ENCODE measurements around the gene SFMBT2.

The SFMBT2 gene

DNA sequence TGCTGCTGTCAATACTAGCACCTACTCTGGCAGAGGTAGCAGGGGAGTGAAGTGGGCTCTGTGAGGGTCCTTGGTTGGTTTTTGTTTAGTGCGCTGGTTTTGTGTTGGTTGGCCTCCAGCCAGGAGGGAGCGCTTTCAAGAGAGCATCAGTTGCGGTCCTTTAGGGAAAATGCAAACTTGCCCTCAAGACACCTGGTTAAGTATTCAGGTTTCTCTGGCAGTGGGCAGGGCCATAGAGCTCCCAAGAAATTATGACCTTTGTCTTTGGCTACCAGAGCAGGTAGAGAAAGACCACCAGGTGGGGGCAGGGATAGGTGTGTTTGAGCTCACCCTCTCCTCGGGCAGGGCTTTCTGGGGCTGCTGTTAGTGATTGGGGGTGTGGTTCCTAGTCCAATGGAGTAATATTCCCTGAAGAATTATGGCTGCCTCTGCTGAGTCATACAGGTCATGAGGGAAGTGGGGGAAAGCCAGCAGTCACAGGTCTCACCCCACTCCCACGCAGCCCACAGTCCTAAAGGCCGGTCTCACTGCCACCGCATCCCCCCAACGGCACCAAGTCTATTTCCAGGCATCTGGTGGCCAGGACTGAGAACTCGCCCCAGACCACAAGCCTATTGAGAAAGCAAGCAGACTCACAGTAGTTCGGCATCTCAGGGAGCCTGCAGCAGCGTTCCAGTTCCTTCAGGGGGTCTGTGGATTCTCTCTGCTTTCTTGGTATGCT lies 280.5 kb downstream of the SFMBT2 start:
- no peak for DNase-seq (ENCODE audit: low spot score in 2 of 2)
- in situ Hi-C loops (cut with MboI; ENCODE audit: low sequenced_read_pairs), result no loop called here

DNA sequence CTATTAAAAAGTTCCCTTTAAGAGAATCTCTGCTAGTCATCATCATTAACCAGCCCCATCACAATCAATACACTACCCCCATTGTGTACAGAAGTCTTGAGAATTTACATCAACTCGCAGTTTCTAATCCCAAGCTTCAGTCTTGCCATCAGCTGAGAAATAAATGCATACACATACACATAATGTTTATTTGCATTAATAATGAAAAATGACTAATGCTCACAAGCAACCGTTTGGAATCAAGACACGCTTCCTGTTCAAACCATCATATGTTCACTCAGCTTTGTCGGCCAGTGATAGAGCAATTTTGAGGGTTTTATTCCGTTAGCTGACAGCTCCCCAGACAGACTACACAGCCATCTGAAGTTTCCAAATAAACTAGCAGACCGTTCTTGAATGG lies 287.1 kb downstream of the SFMBT2 start:
- Histone ChIP-seq H3K4me1 (no peaks in the 10 kb centered on the region), H3K9me3 (no peaks in the 10 kb centered on the region), H3K27me3 (ENCODE audit: low read depth) (peaks cover 10% of the 10 kb centered on the region), H3K36me3 (replicated peaks) (no peaks in the 10 kb centered on the region), H3K4me3 (no peak overlapping the region)
- in situ Hi-C loops (cut with MboI; ENCODE audit: low sequenced_read_pairs), result no loop called here
- no peak for DNase-seq (ENCODE audit: low spot score in 2 of 2)

More for the DNA sequence above, 280.5 kb downstream of the SFMBT2 start:
- no peaks in the 10 kb centered on the region; the same call in 1 of the 2 replicates for H3K9me3 ChIP-seq
- H3K4me1 ChIP-seq, result no peaks in the 10 kb centered on the region; the same call in 1 of the 2 replicates
- H3K36me3 ChIP-seq (replicated peaks), result no peaks in the 10 kb centered on the region
- H3K4me3 ChIP-seq, result no peak overlapping the region
- no peaks in the 10 kb centered on the region; the same call in 1 of the 2 replicates for H3K27me3 ChIP-seq (ENCODE audit: low read depth)

DNA sequence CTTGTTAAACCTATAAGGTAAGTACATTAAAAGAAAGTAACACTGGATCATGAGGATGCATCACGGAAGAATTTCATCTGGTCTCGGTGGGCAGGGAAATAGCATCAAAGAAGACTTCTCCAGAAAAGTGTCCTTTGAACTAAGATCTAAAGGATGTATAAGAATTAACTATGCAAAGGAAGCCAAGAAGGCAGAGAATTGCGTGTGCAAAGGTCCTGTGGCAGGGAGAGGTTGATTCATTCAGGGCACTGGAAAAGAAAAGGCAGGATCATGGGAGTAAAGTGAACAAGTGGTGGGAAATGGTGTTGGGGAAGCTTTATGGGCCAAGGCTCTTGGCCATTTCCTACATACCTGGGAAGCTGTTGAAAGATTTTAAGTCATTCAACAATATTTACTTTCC lies 288.3 kb downstream of the SFMBT2 start:
- DNase-seq (ENCODE audit: low spot score in 2 of 2), result no peak
- no peak overlapping the region for H3K4me3 ChIP-seq
- in situ Hi-C loops (cut with MboI; ENCODE audit: low sequenced_read_pairs), result no loop called here

DNA sequence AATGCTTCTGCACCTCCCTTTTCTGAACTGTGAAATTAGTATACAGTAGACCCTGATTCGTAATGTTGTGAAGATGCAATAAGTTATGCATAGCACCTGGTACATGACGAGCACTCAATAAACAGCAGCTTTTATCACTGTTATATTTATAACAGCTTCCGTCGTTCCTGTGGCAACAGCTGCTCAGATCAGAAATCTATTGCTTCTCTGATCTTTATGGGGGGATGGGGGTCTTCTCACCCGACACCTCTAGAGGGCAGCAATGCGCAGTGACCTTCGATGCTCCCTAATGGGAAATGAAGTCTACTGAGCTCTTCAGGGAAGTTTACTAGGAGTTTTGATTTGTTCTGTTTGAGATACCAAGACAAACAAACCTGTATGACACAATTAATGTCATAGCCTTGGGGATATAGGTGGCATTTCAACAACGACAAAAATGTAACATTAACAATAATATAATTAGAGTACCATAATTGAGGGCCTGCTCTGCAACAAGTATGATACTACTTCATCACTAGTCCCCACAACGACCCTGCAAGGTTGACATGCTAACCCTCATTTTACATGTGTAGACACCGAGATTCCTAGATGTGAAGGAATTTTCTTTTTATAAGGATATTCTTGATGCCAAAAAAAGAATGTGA lies 289.6 kb downstream of the SFMBT2 start:
- DNase-seq (ENCODE audit: low spot score in 2 of 2), result peak; percentile 57 to 86
- in situ Hi-C loops (cut with MboI; ENCODE audit: low sequenced_read_pairs), result no loop called here
- no peaks in the 10 kb centered on the region for H3K36me3 ChIP-seq (replicated peaks)
- no peak overlapping the region for H3K4me3 ChIP-seq
- H3K27me3 ChIP-seq (ENCODE audit: low read depth), result peaks cover 10% of the 10 kb centered on the region
- no peaks in the 10 kb centered on the region for H3K9me3 ChIP-seq
- H3K4me1 ChIP-seq, result no peaks in the 10 kb centered on the region

More for the DNA sequence above, 288.3 kb downstream of the SFMBT2 start:
- no peaks in the 10 kb centered on the region for H3K36me3 ChIP-seq (replicated peaks)
- no peaks in the 10 kb centered on the region for H3K4me1 ChIP-seq
- peaks cover 10% of the 10 kb centered on the region for H3K27me3 ChIP-seq (ENCODE audit: low read depth)
- no peaks in the 10 kb centered on the region for H3K9me3 ChIP-seq

DNA sequence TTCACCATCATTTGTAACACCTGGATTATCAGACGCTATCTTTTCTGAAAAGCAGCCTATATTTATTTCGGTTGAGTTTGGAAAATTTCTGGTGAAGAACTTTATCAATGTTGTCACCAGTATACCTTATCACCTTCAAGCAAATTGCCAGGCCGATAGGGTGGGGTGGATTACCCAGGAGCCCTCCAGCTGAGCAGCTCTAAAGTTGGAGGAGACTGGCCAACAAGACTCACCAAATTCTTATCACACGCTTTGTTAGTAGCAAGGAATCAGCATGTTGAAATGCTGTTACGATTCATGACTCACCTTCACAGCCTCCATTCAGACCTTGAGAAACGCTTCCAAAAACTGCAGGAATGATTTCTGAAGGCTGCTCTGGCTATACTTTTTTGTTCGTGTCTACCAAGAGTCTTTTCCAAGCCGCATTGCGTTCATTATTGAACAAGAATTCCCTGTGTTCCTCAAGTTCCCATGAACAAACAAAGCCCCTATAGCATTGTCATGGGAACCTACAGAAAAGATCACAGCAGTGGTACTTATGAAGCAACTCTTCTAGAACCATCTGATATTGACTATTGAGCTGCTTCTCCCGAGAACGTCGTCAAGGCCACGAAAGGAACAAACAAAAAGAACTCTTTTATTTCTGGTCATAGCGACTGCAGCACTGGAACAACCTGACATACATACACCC lies 291.4 kb downstream of the SFMBT2 start:
- Histone ChIP-seq H3K4me1 (no peaks in the 10 kb centered on the region), H3K4me3 (no peak overlapping the region), H3K27me3 (ENCODE audit: low read depth) (peaks cover 5% of the 10 kb centered on the region), H3K9me3 (no peaks in the 10 kb centered on the region), H3K36me3 (replicated peaks) (no peaks in the 10 kb centered on the region)
- no peak for DNase-seq (ENCODE audit: low spot score in 2 of 2)
- in situ Hi-C loops (cut with MboI; ENCODE audit: low sequenced_read_pairs), result no loop called here

DNA sequence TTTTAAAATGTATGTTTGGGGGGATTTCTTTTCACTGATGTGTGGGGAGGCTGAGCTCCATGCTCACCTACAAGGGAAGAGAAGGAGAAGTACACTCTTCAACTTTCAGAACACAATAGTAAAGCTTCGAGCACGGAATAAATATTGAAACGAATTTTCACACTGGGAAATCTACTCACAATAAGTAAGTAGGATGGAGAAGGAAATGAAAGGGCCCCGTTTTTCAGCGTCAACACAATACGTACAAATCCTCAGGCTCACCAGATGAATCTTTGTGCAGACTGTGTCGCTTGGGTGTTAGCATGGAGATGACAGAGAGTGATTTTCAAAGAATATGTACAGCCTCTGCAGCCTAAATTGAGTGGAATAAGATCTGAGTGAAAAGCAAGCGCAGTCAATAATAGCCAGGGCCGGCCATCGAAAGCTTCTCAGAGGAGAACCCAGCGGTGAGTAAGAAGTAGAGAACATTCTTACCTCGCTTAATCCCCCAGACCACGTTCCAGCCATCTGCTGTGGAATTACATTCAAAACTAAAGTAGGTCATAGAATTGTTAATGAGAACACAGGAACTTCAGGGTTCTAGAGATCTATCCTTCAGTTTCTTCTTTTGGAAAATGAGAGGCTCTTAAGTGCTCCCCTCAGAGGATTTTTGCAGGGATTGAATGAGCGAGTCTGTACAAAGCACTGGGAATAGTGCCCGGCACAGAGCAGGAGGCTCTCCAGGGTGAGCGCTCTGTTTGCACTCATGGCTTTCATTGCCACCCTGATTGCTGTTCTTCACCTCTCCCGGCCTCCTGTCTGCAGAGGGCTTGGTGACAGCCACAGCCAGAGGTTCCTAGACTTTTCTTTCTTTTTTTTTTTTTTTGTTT lies 292.8 kb downstream of the SFMBT2 start:
- Histone ChIP-seq H3K36me3 (replicated peaks) (no peaks in the 10 kb centered on the region), H3K4me1 (no peaks in the 10 kb centered on the region), H3K27me3 (ENCODE audit: low read depth) (no peaks in the 10 kb centered on the region), H3K9me3 (no peaks in the 10 kb centered on the region), H3K4me3 (no peak overlapping the region)
- in situ Hi-C loops (cut with MboI; ENCODE audit: low sequenced_read_pairs), result no loop called here
- DNase-seq (ENCODE audit: low spot score in 2 of 2), result no peak

DNA sequence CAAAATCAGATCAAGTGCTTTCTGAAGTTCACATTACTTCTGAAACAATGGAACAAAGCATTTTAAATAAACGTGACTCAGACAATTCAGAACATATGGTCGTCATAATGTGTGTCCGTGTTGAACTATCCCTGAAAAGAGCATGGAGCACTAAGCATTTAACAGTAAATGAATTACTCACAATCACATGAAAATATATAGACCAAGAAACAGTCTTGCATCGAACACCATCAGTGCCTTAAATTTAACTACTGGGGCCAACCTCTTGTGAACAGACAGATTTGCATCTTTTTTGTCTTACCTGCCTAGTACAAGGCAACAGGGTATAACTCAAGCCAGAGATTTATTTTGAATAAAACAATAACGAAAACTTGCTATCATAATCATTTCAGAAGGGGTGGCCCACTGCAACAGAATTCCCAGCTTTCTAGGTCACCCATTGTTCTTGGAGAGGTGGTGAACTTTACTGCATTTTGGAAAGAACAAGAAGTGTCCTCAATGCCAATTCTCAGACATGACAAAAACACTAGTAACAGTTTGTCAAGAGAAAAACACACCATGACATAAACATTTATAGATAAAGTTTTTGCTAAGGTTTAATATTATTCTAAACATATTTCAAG lies 293.5 kb downstream of the SFMBT2 start:
- in situ Hi-C loops (cut with MboI; ENCODE audit: low sequenced_read_pairs), result no loop called here
- no peak for DNase-seq (ENCODE audit: low spot score in 2 of 2)

DNA sequence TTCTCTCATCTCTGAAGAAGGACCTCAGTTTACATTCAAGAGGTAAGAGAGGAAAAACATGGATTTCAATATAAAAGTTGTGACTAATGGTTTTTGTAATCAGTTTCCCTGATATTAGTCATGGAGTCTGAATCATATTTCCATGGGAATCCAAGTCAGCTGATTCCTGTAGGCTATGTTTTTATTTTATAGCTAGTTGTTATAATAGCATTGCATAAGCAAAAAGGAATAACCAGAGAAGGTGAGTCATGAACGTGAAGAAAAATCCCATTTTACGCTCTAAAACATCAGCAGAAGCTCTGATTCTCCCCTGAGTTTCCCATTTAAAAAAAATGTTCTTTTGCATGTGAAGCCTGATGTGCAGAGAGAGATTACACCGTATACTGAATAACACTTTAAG lies 299.3 kb downstream of the SFMBT2 start:
- no peaks in the 10 kb centered on the region for H3K9me3 ChIP-seq
- DNase-seq (ENCODE audit: low spot score in 2 of 2), result no peak
- in situ Hi-C loops (cut with MboI; ENCODE audit: low sequenced_read_pairs), result no loop called here

More for the DNA sequence above, 293.5 kb downstream of the SFMBT2 start:
- H3K4me3 ChIP-seq, result no peak overlapping the region
- H3K4me1 ChIP-seq, result no peaks in the 10 kb centered on the region
- no peaks in the 10 kb centered on the region for H3K27me3 ChIP-seq (ENCODE audit: low read depth)
- H3K36me3 ChIP-seq (replicated peaks), result no peaks in the 10 kb centered on the region
- H3K9me3 ChIP-seq, result no peaks in the 10 kb centered on the region

DNA sequence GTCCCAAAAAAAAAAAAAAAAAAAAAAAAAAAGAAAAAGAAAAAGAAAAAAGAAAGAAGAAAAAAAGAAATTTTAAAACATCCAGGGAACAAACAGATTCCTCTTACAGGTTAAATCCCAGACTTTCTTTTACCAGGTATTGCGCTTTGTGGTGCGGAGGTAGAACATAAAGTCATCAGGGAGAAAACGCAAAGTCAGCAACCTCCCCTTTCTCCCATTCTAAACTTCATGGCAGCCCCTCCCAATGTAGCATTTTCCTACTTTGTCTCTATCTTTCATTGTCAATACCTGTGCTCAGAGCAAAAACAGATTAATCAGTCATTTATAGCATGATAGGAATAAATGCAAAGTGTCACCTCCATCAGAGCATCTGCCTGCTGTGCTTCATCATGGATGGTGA lies 299.7 kb downstream of the SFMBT2 start:
- H3K4me3 ChIP-seq, result no peak overlapping the region
- no peaks in the 10 kb centered on the region for H3K9me3 ChIP-seq
- in situ Hi-C loops (cut with MboI; ENCODE audit: low sequenced_read_pairs), result no loop called here
- no peaks in the 10 kb centered on the region for H3K36me3 ChIP-seq (replicated peaks)
- DNase-seq (ENCODE audit: low spot score in 2 of 2), result no peak
- no peaks in the 10 kb centered on the region for H3K4me1 ChIP-seq
- no peaks in the 10 kb centered on the region for H3K27me3 ChIP-seq (ENCODE audit: low read depth)

More for the DNA sequence above, 299.3 kb downstream of the SFMBT2 start:
- no peak overlapping the region for H3K4me3 ChIP-seq
- no peaks in the 10 kb centered on the region for H3K4me1 ChIP-seq
- H3K27me3 ChIP-seq (ENCODE audit: low read depth), result no peaks in the 10 kb centered on the region
- no peaks in the 10 kb centered on the region for H3K36me3 ChIP-seq (replicated peaks)

Measured in HAP-1 (cell line).